Breast epithelium (tissue), 3 donors: ENCODE measurements around the gene REPS2.

Experiments used
- POLR2A ChIP-seq: fragments of 450-650 bp; IDR thresholded peaks from one replicate; pipeline ENCODE4 v1.6.1; 2016; ENCODE audit warnings: antibody characterized with exemption, mild to moderate bottlenecking, moderate library complexity
- POLR2AphosphoS5 ChIP-seq, 3 donors: sonication (generic); formaldehyde crosslinking; IDR thresholded peaks; one replicate each; pipeline ENCODE4 v1.6.1; 2017; ENCODE audit warnings: antibody characterized with exemption in 3 of 3
- TF ChIP-seq, protein P1 (sequence below), 3 donors: fragments of 450-650 bp; IDR thresholded peaks; one replicate each; pipeline ENCODE4 v1.5.1; 2016 to 2017; ENCODE audit warnings: antibody characterized with exemption in 3 of 3, mild to moderate bottlenecking in 3 of 3, moderate library complexity in 3 of 3

- TF ChIP-seq POLR2A, result no peak
- TF ChIP-seq, protein P1, sequence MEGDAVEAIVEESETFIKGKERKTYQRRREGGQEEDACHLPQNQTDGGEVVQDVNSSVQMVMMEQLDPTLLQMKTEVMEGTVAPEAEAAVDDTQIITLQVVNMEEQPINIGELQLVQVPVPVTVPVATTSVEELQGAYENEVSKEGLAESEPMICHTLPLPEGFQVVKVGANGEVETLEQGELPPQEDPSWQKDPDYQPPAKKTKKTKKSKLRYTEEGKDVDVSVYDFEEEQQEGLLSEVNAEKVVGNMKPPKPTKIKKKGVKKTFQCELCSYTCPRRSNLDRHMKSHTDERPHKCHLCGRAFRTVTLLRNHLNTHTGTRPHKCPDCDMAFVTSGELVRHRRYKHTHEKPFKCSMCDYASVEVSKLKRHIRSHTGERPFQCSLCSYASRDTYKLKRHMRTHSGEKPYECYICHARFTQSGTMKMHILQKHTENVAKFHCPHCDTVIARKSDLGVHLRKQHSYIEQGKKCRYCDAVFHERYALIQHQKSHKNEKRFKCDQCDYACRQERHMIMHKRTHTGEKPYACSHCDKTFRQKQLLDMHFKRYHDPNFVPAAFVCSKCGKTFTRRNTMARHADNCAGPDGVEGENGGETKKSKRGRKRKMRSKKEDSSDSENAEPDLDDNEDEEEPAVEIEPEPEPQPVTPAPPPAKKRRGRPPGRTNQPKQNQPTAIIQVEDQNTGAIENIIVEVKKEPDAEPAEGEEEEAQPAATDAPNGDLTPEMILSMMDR (IDR thresholded peaks at IDR 0.05), result no peak
- TF ChIP-seq POLR2AphosphoS5 (IDR thresholded peaks at IDR 0.05), result no peak
These were observed 29.9 kb upstream of the REPS2 start for GRCh38 chrX:16916561-16916960.
